ENCODE data around the gene TIGD2. TPM values are rescaled to one million over a fixed set of nuclear protein-coding genes. Genes with fewer than 3 reads are reported as not detected.

The TIGD2 gene
- total and polyA plus RNA-seq, 2 experiments from 2014 or later, result 2.1 to 6.7 TPM

- DNase-seq (ENCODE audit: low spot score) (no peak), ATAC-seq (no peak)
- Mint-ChIP-seq H3K4me3 (no peak overlapping the region), H3K9me3 (peaks cover 2% of the 10 kb centered on the region; the same call in 1 of the 3 replicates), H3K27ac (no peak overlapping the region), H3K27me3 (ENCODE audit: insufficient read depth, low read depth, poor library complexity) (peaks cover 27% of the 10 kb centered on the region), H3K4me1 (peaks cover 18% of the 10 kb centered on the region), H3K36me3 (ENCODE audit: low read depth) (peaks cover 6% of the 10 kb centered on the region)
- H3K79me2 ChIP-seq (replicated peaks; ENCODE audit: insufficient read depth), result no peaks in the 10 kb centered on the region
- H3F3A ChIP-seq (replicated peaks; ENCODE audit: low read depth), result no peaks in the 10 kb centered on the region
- no peak overlapping the region for H3K27ac ChIP-seq (ENCODE audit: low read depth)
- no peak for TF ChIP-seq ZNF114 (CRISPR knock-in tag; IDR thresholded peaks at IDR 0.05)
- no peak for TF ChIP-seq POLR2AphosphoS5 (IDR thresholded peaks at IDR 0.05; ENCODE audit: low read depth)
- no peak for TF ChIP-seq ZNF462 (CRISPR knock-in tag; IDR thresholded peaks at IDR 0.05)
- TF ChIP-seq, protein P1, sequence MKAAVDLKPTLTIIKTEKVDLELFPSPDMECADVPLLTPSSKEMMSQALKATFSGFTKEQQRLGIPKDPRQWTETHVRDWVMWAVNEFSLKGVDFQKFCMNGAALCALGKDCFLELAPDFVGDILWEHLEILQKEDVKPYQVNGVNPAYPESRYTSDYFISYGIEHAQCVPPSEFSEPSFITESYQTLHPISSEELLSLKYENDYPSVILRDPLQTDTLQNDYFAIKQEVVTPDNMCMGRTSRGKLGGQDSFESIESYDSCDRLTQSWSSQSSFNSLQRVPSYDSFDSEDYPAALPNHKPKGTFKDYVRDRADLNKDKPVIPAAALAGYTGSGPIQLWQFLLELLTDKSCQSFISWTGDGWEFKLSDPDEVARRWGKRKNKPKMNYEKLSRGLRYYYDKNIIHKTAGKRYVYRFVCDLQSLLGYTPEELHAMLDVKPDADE (IDR thresholded peaks at IDR 0.05), result no peak
- TF ChIP-seq, protein P2, sequence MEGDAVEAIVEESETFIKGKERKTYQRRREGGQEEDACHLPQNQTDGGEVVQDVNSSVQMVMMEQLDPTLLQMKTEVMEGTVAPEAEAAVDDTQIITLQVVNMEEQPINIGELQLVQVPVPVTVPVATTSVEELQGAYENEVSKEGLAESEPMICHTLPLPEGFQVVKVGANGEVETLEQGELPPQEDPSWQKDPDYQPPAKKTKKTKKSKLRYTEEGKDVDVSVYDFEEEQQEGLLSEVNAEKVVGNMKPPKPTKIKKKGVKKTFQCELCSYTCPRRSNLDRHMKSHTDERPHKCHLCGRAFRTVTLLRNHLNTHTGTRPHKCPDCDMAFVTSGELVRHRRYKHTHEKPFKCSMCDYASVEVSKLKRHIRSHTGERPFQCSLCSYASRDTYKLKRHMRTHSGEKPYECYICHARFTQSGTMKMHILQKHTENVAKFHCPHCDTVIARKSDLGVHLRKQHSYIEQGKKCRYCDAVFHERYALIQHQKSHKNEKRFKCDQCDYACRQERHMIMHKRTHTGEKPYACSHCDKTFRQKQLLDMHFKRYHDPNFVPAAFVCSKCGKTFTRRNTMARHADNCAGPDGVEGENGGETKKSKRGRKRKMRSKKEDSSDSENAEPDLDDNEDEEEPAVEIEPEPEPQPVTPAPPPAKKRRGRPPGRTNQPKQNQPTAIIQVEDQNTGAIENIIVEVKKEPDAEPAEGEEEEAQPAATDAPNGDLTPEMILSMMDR (conservative IDR thresholded peaks at IDR 0.05; ENCODE audit: low read depth in 2 of 2), result no peak
- TF ChIP-seq STAT1 (IDR thresholded peaks at IDR 0.05; ENCODE audit: unreplicated experiment), result no peak
- TF ChIP-seq REST (IDR thresholded peaks at IDR 0.05; ENCODE audit: unreplicated experiment), result no peak
- no peak for TF ChIP-seq EZH2phosphoT487 (IDR thresholded peaks at IDR 0.05; ENCODE audit: unreplicated experiment)
- TF ChIP-seq ZNF331 (CRISPR knock-in tag; IDR thresholded peaks at IDR 0.05; ENCODE audit: low read depth), result no peak
- TF ChIP-seq CREB1 (CRISPR knock-in tag; IDR thresholded peaks at IDR 0.05; ENCODE audit: low read depth), result no peak
- no peak for TF ChIP-seq NANOG (IDR thresholded peaks at IDR 0.05; ENCODE audit: borderline replicate concordance)
- TF ChIP-seq EZH2 (IDR thresholded peaks at IDR 0.05; ENCODE audit: low read depth, unreplicated experiment), result no peak
- TF ChIP-seq JUNB (IDR thresholded peaks at IDR 0.05; ENCODE audit: unreplicated experiment), result no peak
- H3K4me2 ChIP-seq, result no peak overlapping the region
- no peaks in the 10 kb centered on the region for H3K9me2 ChIP-seq (ENCODE audit: insufficient read depth)
- no peaks in the 10 kb centered on the region for H3K36me3 ChIP-seq (ENCODE audit: insufficient read depth)
- H4K20me1 ChIP-seq (replicated peaks; ENCODE audit: insufficient read depth), result no peaks in the 10 kb centered on the region; the same call in 1 of the 2 replicates
- peaks cover 15% of the 10 kb centered on the region; the same call in 1 of the 2 replicates for H3K4me1 ChIP-seq (ENCODE audit: insufficient read depth)
- no peak overlapping the region for H3K4me3 ChIP-seq
- peaks cover 40% of the 10 kb centered on the region for H3K27me3 ChIP-seq (ENCODE audit: insufficient read depth)
- no peak overlapping the region for H2AFZ ChIP-seq
Measured at GRCh38 chr4:89113415-89113814, 2.1 kb downstream of the TIGD2 start.

Measured in GM23338 (cell line).